OCI-LY1 (cell line): ENCODE results near the gene ALPK3.

Source experiments
- H2AFZ ChIP-seq: fragments of 200-600 bp; sonication (generic), shearing (Covaris generic); 2 replicates; pipeline ENCODE4 v1.6.0; 2014; ENCODE audit warnings: antibody characterized with exemption, mild to moderate bottlenecking, low read length
- H3F3A ChIP-seq: fragments of 200-600 bp; sonication (generic), shearing (Covaris generic); 2 replicates; pipeline ENCODE4 v1.6.0; 2014; ENCODE audit warnings: mild to moderate bottlenecking, antibody characterized with exemption, low read length, moderate library complexity; ENCODE audit not compliant: insufficient read depth
- H3K27ac ChIP-seq: fragments of 200-600 bp; sonication (generic); 2 replicates; pipeline ENCODE4 v1.5.1; 2014; ENCODE audit warnings: low read length, mixed run types, mild to moderate bottlenecking, low read depth; ENCODE audit not compliant: poor library complexity, severe bottlenecking
- H3K27me3 ChIP-seq: fragments of 200-600 bp; sonication (generic); 2 replicates; pipeline ENCODE4 v1.6.0; 2014; ENCODE audit warnings: antibody characterized with exemption, mild to moderate bottlenecking, low read length, moderate library complexity; ENCODE audit not compliant: insufficient read depth
- H3K36me3 ChIP-seq: fragments of 200-600 bp; sonication (generic); 2 replicates; pipeline ENCODE4 v1.6.1; 2014; ENCODE audit warnings: mild to moderate bottlenecking, antibody characterized with exemption, low read length, moderate library complexity, mixed read lengths; ENCODE audit not compliant: insufficient read depth
- H3K4me1 ChIP-seq: fragments of 200-600 bp; sonication (generic); 2 replicates; pipeline ENCODE4 v1.5.1; 2014; ENCODE audit warnings: mild to moderate bottlenecking, low read length, moderate library complexity; ENCODE audit not compliant: insufficient read depth, severe bottlenecking
- H3K4me2 ChIP-seq: fragments of 200-600 bp; sonication (generic), shearing (Covaris generic); 2 replicates; pipeline ENCODE4 v1.6.1; 2014; ENCODE audit warnings: low read length
- H3K4me3 ChIP-seq: fragments of 200-600 bp; sonication (generic); 2 replicates; pipeline ENCODE4 v1.5.1; 2014; ENCODE audit warnings: low read length, low read depth, mild to moderate bottlenecking, mixed read lengths; ENCODE audit not compliant: poor library complexity, severe bottlenecking
- H3K79me2 ChIP-seq: fragments of 200-600 bp; shearing (Covaris generic); 2 replicates; pipeline ENCODE4 v1.6.1; 2016; ENCODE audit warnings: mixed run types, low read length, mixed read lengths; ENCODE audit not compliant: insufficient read depth
- H3K9ac ChIP-seq: fragments of 200-600 bp; sonication (generic), shearing (Covaris generic); 2 replicates; pipeline ENCODE4 v1.6.1; 2014; ENCODE audit warnings: mild to moderate bottlenecking, low read length, mixed read lengths
- H3K9me2 ChIP-seq: fragments of 200-600 bp; sonication (generic), shearing (Covaris generic); 2 replicates; pipeline ENCODE4 v1.6.1; 2014; ENCODE audit warnings: low read depth, mild to moderate bottlenecking, low read length, mixed read lengths
- H3K9me3 ChIP-seq: fragments of 200-600 bp; shearing (Covaris generic); 2 replicates; pipeline ENCODE4 v1.6.1; 2014; ENCODE audit warnings: low read length, mixed read lengths
- H4K20me1 ChIP-seq: fragments of 200-600 bp; sonication (generic), shearing (Covaris generic); 2 replicates; pipeline ENCODE4 v1.6.0; 2016; ENCODE audit warnings: mild to moderate bottlenecking, low read length; ENCODE audit not compliant: insufficient read depth
- CTCF ChIP-seq: fragments of 200-600 bp; sonication (generic), shearing (Covaris generic); IDR thresholded peaks from 2 replicates; pipeline ENCODE4 v1.5.1; 2017; ENCODE audit warnings: mild to moderate bottlenecking, antibody characterized with exemption, low read length, moderate library complexity, mixed read lengths
- EZH2 ChIP-seq: fragments of 200-600 bp; sonication (generic), shearing (Covaris generic); IDR thresholded peaks from 2 replicates; pipeline ENCODE4 v1.8.0; 2017; ENCODE audit warnings: borderline replicate concordance, mixed run types, mild to moderate bottlenecking, antibody characterized with exemption, low read length, moderate library complexity, mixed read lengths

ALPK3 gene

GRCh38 chr15:84789762-84790161, 27.4 kb upstream of the ALPK3 start:
- TF ChIP-seq CTCF = no peak
- no peak for TF ChIP-seq EZH2
- Histone ChIP-seq H3K27me3 (no peaks in the 10 kb centered on the region), H2AFZ (no peak overlapping the region), H3K9me3 (no peaks in the 10 kb centered on the region), H3K27ac (no peak overlapping the region), H3F3A (no peaks in the 10 kb centered on the region), H3K9ac (no peak overlapping the region), H3K4me1 (peaks cover 11% of the 10 kb centered on the region), H4K20me1 (no peaks in the 10 kb centered on the region), H3K4me2 (no peak overlapping the region), H3K79me2 (peaks cover 18% of the 10 kb centered on the region), H3K9me2 (no peaks in the 10 kb centered on the region), H3K4me3 (no peak overlapping the region), H3K36me3 (peaks cover 86% of the 10 kb centered on the region)

- no peaks in the 10 kb centered on the region for H3K9me3 ChIP-seq
- H3K4me1 ChIP-seq = peaks cover 2% of the 10 kb centered on the region
- H3K4me2 ChIP-seq = no peak overlapping the region
- H3K9me2 ChIP-seq = no peaks in the 10 kb centered on the region
- H3K36me3 ChIP-seq = peaks cover 83% of the 10 kb centered on the region
- peaks cover 18% of the 10 kb centered on the region for H3K79me2 ChIP-seq
- H3K9ac ChIP-seq = no peak overlapping the region
- no peaks in the 10 kb centered on the region for H4K20me1 ChIP-seq
- no peak overlapping the region for H3K4me3 ChIP-seq
- TF ChIP-seq CTCF = no peak
- no peak for TF ChIP-seq EZH2
- H3K27me3 ChIP-seq = no peaks in the 10 kb centered on the region
- no peaks in the 10 kb centered on the region for H3F3A ChIP-seq
- H2AFZ ChIP-seq = no peak overlapping the region
- no peak overlapping the region for H3K27ac ChIP-seq
These were observed 26.5 kb upstream of the ALPK3 start for GRCh38 chr15:84790676-84791075.

GRCh38 chr15:84791763-84792162, 25.4 kb upstream of the ALPK3 start:
- no peak overlapping the region for H3K4me3 ChIP-seq
- peaks cover 12% of the 10 kb centered on the region for H3K79me2 ChIP-seq
- no peak overlapping the region for H3K4me2 ChIP-seq
- H2AFZ ChIP-seq = no peak overlapping the region
- no peaks in the 10 kb centered on the region for H3F3A ChIP-seq
- H3K27ac ChIP-seq = no peak overlapping the region
- H3K36me3 ChIP-seq = peaks cover 74% of the 10 kb centered on the region
- no peak for TF ChIP-seq EZH2
- no peak for TF ChIP-seq CTCF
- no peaks in the 10 kb centered on the region for H3K9me3 ChIP-seq
- H4K20me1 ChIP-seq = no peaks in the 10 kb centered on the region
- H3K9ac ChIP-seq = no peak overlapping the region
- H3K4me1 ChIP-seq = no peaks in the 10 kb centered on the region
- H3K9me2 ChIP-seq = no peaks in the 10 kb centered on the region
- H3K27me3 ChIP-seq = no peaks in the 10 kb centered on the region
